PC-9 (cell line): Measurements from ENCODE around the gene COIL.

Experiments
- CTCF ChIP-seq: fragments of 200-600 bp; sonication (generic); conservative IDR thresholded peaks from 2 replicates; pipeline ENCODE4 v1.6.1; 2017; ENCODE audit warnings: mixed run types, antibody characterized with exemption, mild to moderate bottlenecking, moderate library complexity
- EZH2 ChIP-seq: fragments of 200-600 bp; sonication (generic); IDR thresholded peaks from 2 replicates; pipeline ENCODE4 v1.8.0; 2017; ENCODE audit warnings: antibody characterized with exemption, low read depth

- no peak for TF ChIP-seq EZH2
- no peak for TF ChIP-seq CTCF
Observed at GRCh38 chr17:56929362-56929969, 31.4 kb downstream of the COIL start.
